B cell (primary cell): Measurements from ENCODE around the gene SDK1. TPM values are rescaled to one million over a fixed set of nuclear protein-coding genes. Genes with fewer than 3 reads are reported as not detected.

ENCODE experiments used
- ATAC-seq: fragments of 200-7000 bp; cut with Tn5 transposase; one replicate; pipeline ENCODE4 v1.10.0; 2021; ENCODE audit warnings: low read depth, mild to moderate bottlenecking, moderate number of reproducible peaks, moderate library complexity
- CTCF ChIA-PET: fragments of 350-600 bp; sonication (Branson Sonifier 250); formaldehyde crosslinking; loops from one replicate; lab custom pipeline; 2021; ENCODE audit warnings: antibody characterized with exemption, inconsistent platforms; lab: Charles Lee
- POLR2A ChIA-PET: fragments of 350-600 bp; sonication (Branson Sonifier 250); formaldehyde crosslinking; loops from one replicate; lab custom pipeline; 2021; ENCODE audit warnings: antibody characterized with exemption; lab: Charles Lee
- DNase-seq: peaks from one replicate; pipeline ENCODE4 v3.0.0; 2013
- H2AFZ ChIP-seq: 2 replicates; pipeline ENCODE4 v1.6.1; 2012; ENCODE audit warnings: mild to moderate bottlenecking, low read depth, low read length; ENCODE audit not compliant: insufficient read depth, poor library complexity, severe bottlenecking
- H3K27ac ChIP-seq, 2 donors: 1 replicate in 1 of 2; 2 replicates in 1 of 2; pipeline ENCODE4 v1.5.1; 2012 to 2013; ENCODE audit warnings: low read length in 2 of 2, mild to moderate bottlenecking in 2 of 2, moderate library complexity in 1 of 2
- H3K27me3 ChIP-seq, 4 experiments: fragments of 200-600 bp in 1 of 4; sonication (generic) in 1 of 4; replicated peaks in 1 of 4; 1 replicate in 2 of 4; 2 replicates in 2 of 4; pipeline versions ENCODE4 v1.6.1 to v1.7.0; 2013 to 2016; ENCODE audit warnings: low read length in 3 of 4, mild to moderate bottlenecking in 2 of 4, mixed read lengths in 1 of 4, moderate library complexity in 1 of 4; ENCODE audit not compliant: insufficient read depth in 4 of 4, control insufficient read depth in 3 of 4; ENCODE audit errors: control extremely low read depth in 1 of 4
- H3K36me3 ChIP-seq, 2 experiments: replicated peaks in 1 of 2; 1 replicate in 1 of 2; 2 replicates in 1 of 2; pipeline versions ENCODE4 v1.6.1 to v1.7.1; 2013; ENCODE audit warnings: low read length in 1 of 2; ENCODE audit not compliant: insufficient read depth in 2 of 2, control insufficient read depth in 1 of 2; ENCODE audit errors: control extremely low read depth in 1 of 2, extremely low read depth in 1 of 2
- H3K4me1 ChIP-seq, 2 donors: fragments of 200-600 bp in 1 of 2; sonication (generic) in 1 of 2; 1 replicate in 1 of 2; 2 replicates in 1 of 2; pipeline versions ENCODE4 v1.5.1 to v1.6.1; 2013 to 2017; ENCODE audit warnings: low read length in 2 of 2; ENCODE audit not compliant: control insufficient read depth in 2 of 2, insufficient read depth in 2 of 2
- H3K4me2 ChIP-seq: replicated peaks from 2 replicates; pipeline ENCODE3; 2012; ENCODE audit warnings: mild to moderate bottlenecking, low read depth, low read length; ENCODE audit not compliant: poor library complexity, severe bottlenecking
- H3K4me3 ChIP-seq, 5 experiments: fragments of 200-600 bp in 1 of 5; sonication (generic) in 1 of 5; 1 replicate in 3 of 5; 2 replicates in 2 of 5; pipeline versions ENCODE4 v1.5.1 to v1.7.0; 2011 to 2016; ENCODE audit warnings: low read length in 4 of 5, mild to moderate bottlenecking in 4 of 5, low read depth in 2 of 5, control low read depth in 1 of 5, moderate library complexity in 1 of 5; ENCODE audit not compliant: insufficient read depth in 1 of 5; ENCODE audit errors: control extremely low read depth in 1 of 5, extremely low read depth in 1 of 5
- H3K79me2 ChIP-seq: fragments of 200-600 bp; sonication (generic); one replicate; pipeline ENCODE4 v1.6.0; 2016; ENCODE audit warnings: low read length; ENCODE audit not compliant: control insufficient read depth, insufficient read depth
- H3K9ac ChIP-seq: fragments of 200-600 bp; sonication (generic); 2 replicates; pipeline ENCODE4 v1.6.1; 2017; ENCODE audit warnings: mild to moderate bottlenecking, low read length, moderate library complexity
- H3K9me3 ChIP-seq, 3 donors: one replicate each; pipeline versions ENCODE4 v1.6.1 to v1.7.1; 2013; ENCODE audit warnings: low read length in 2 of 3; ENCODE audit not compliant: control insufficient read depth in 2 of 3, insufficient read depth in 1 of 3; ENCODE audit errors: control extremely low read depth in 1 of 3
- H4K20me1 ChIP-seq: 2 replicates; pipeline ENCODE4 v1.6.0; 2012; ENCODE audit warnings: mild to moderate bottlenecking, low read length; ENCODE audit not compliant: insufficient read depth, control insufficient read depth, poor library complexity, severe bottlenecking
- H3K27ac Mint-ChIP-seq: one replicate; pipeline ENCODE4 v1.8.0; 2021; ENCODE audit warnings: mixed read lengths
- H3K27me3 Mint-ChIP-seq: one replicate; pipeline ENCODE4 v1.8.0; 2021; ENCODE audit warnings: mixed read lengths
- H3K4me1 Mint-ChIP-seq: one replicate; pipeline ENCODE4 v1.8.0; 2021; ENCODE audit warnings: mixed read lengths
- H3K4me3 Mint-ChIP-seq: one replicate; pipeline ENCODE4 v1.8.0; 2021; ENCODE audit warnings: mixed read lengths
- H3K9me3 Mint-ChIP-seq: one replicate; pipeline ENCODE4 v1.8.0; 2022; ENCODE audit warnings: mixed read lengths; ENCODE audit not compliant: insufficient read depth
- CTCF ChIP-seq: fragments of 200-600 bp; IDR thresholded peaks from one replicate; pipeline ENCODE4 v1.8.0; 2022; ENCODE audit warnings: antibody characterized with exemption, mild to moderate bottlenecking
- EZH2 ChIP-seq: IDR thresholded peaks from 2 replicates; pipeline ENCODE4 v1.6.1; 2012; ENCODE audit warnings: borderline replicate concordance, low read depth, mild to moderate bottlenecking, moderate library complexity, low read length; ENCODE audit not compliant: insufficient read depth, poor library complexity, severe bottlenecking
- WGBS: methylation state at CpG from one replicate; pipeline ENCODE4 v1.1.5; 2013; ENCODE audit warnings: missing lambda C conversion rate; ENCODE audit not compliant: insufficient coverage; 5-methylcytosine and 5-hydroxymethylcytosine counted together
- intact Hi-C: fragments of 100-400 bp; cut with micrococcal nuclease; formaldehyde crosslinking; loops from one replicate; pipeline ENCODE4 v1.10.0; 2022
- polyA plus RNA-seq: library from polyadenylated mRNA; depleted of rRNA; stranded (reverse); fragments of >200 nt; gene quantifications from 2 replicates; pipeline ENCODE4 v1.2.3, GENCODE V29; 2012
- total RNA-seq, 2 donors: library from RNA; stranded (reverse); fragments of 120-200 nt in 1 of 2; gene quantifications; 1 replicate in 1 of 2; 2 replicates in 1 of 2; pipeline versions ENCODE4 v1.2.3 to v1.2.4, GENCODE V29; 2013 to 2022

Gene SDK1
- total and polyA plus RNA-seq, 2 donors (not counting 1 experiment from before 2014, with no cell fraction given): 0.73 to 2.0 TPM

GRCh38 chr7:3887096-3887690, 586.1 kb downstream of the SDK1 start:
- POLR2A ChIA-PET: no interaction called here
- TF ChIP-seq CTCF (no peak), EZH2 (no peak)
- 78% methylated on average over 1 of the region's 4 CpGs for WGBS
- H4K20me1 ChIP-seq: no peaks in the 10 kb centered on the region
- H3K9ac ChIP-seq: no peak overlapping the region
- no peaks in the 10 kb centered on the region for H3K79me2 ChIP-seq
- no peaks in the 10 kb centered on the region for H3K4me1 Mint-ChIP-seq
- no peaks in the 10 kb centered on the region for H3K27me3 ChIP-seq
- H3K4me3 ChIP-seq: no peak overlapping the region
- H3K4me1 ChIP-seq: no peaks in the 10 kb centered on the region
- no peak overlapping the region for H3K27ac ChIP-seq
- no peak overlapping the region for H3K27ac Mint-ChIP-seq
- no peaks in the 10 kb centered on the region for H3K9me3 ChIP-seq
- ATAC-seq: no peak
- peaks cover 9% of the 10 kb centered on the region for H3K27me3 Mint-ChIP-seq
- CTCF ChIA-PET: no interaction called here
- intact Hi-C loops: no loop called here
- no peak overlapping the region for H3K4me3 Mint-ChIP-seq
- no peaks in the 10 kb centered on the region for H3K9me3 Mint-ChIP-seq
- H3K36me3 ChIP-seq: no peaks in the 10 kb centered on the region
- H3K4me2 ChIP-seq: no peak overlapping the region
- no peak overlapping the region for H2AFZ ChIP-seq
- DNase-seq: no peak

GRCh38 chr7:3888096-3888495, 587.0 kb downstream of the SDK1 start:
- TF ChIP-seq EZH2 (no peak), CTCF (no peak)
- peaks cover 11% of the 10 kb centered on the region for H3K27me3 Mint-ChIP-seq
- CTCF ChIA-PET: no interaction called here
- Histone ChIP-seq H4K20me1 (no peaks in the 10 kb centered on the region), H3K4me3 (no peak overlapping the region), H3K79me2 (no peaks in the 10 kb centered on the region), H2AFZ (no peak overlapping the region), H3K4me2 (no peak overlapping the region), H3K9ac (no peak overlapping the region), H3K36me3 (no peaks in the 10 kb centered on the region), H3K9me3 (no peaks in the 10 kb centered on the region), H3K27ac (no peak overlapping the region), H3K27me3 (peaks cover 0 to 2% (median under 1%) of the 10 kb centered on the region in 4 experiments), H3K4me1 (no peaks in the 10 kb centered on the region)
- intact Hi-C loops: no loop called here
- no peak overlapping the region for H3K27ac Mint-ChIP-seq
- POLR2A ChIA-PET: no interaction called here
- no peaks in the 10 kb centered on the region for H3K4me1 Mint-ChIP-seq
- WGBS: 83% methylated on average over 6 of the region's 8 CpGs
- DNase-seq (no peak), ATAC-seq (no peak)
- no peak overlapping the region for H3K4me3 Mint-ChIP-seq
- no peaks in the 10 kb centered on the region for H3K9me3 Mint-ChIP-seq
